Ureter (tissue), 1 donor: Measurements from ENCODE around the gene NPIPB6. TPM values are rescaled to one million over a fixed set of nuclear protein-coding genes. Genes with fewer than 3 reads are reported as not detected.

Experiments used
- DNase-seq: peaks from one replicate; pipeline ENCODE4 v3.0.0-alpha.2; 2020; ENCODE audit warnings: low spot score
- total RNA-seq: library from RNA; stranded (reverse); gene quantifications from one replicate; pipeline ENCODE4 v1.2.4, GENCODE V29; 2023
- donor health status: DM: yes; HTN: yes; CAD: no.

The NPIPB6 gene
- total RNA-seq, 1 donor from 2014 or later, result 7.2 TPM

- no peak for DNase-seq
Observed at GRCh38 chr16:28324235-28324886, 38.9 kb downstream of the NPIPB6 start.

GRCh38 chr16:28321700-28322411, 41.5 kb downstream of the NPIPB6 start:
- DNase-seq, result no peak

GRCh38 chr16:28320741-28321140, 42.6 kb downstream of the NPIPB6 start:
- no peak for DNase-seq

DNA sequence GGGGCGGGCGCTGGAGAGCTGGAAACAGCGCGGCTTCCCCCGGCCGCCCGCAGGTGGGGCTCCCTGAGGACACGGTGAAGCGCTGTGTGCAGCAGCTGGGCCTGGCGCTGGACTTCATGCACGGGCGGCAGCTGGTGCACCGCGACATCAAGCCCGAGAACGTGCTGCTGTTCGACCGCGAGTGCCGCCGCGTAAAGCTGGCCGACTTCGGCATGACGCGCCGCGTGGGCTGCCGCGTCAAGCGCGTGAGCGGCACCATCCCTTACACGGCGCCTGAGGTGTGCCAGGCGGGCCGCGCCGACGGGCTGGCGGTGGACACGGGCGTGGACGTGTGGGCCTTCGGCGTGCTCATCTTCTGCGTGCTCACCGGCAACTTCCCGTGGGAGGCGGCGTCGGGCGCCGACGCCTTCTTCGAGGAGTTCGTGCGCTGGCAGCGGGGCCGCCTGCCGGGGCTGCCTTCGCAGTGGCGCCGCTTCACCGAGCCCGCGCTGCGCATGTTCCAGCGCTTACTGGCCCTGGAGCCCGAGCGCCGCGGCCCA, 43.2 kb downstream of the NPIPB6 start:
- no peak for DNase-seq

- DNase-seq, result no peak
Observed at GRCh38 chr16:28319476-28320022, 43.8 kb downstream of the NPIPB6 start.

GRCh38 chr16:28318042-28318744, 45.1 kb downstream of the NPIPB6 start:
- no peak for DNase-seq

- DNase-seq, result no peak
Observed at GRCh38 chr16:28317040-28317880, 46.0 kb downstream of the NPIPB6 start.

DNA sequence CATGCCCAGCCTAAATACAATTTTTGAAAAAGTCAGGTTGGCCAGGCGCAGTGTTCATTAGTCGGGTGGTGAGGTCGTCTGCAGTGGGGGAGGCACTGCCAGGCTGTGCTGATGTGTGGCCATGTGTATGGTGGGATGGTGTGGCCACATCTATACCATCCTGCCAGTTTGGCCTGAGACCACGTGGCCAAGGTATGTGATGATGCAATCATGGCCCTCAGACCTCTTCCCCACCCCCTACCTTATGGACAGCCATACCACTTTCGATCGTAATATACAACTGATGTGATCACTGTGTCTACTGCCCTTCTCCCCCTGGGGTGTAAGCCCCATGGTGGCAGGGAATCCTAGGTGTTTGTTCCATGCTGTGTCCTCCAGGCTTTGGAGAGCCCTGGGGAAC, 47.3 kb downstream of the NPIPB6 start:
- no peak for DNase-seq

DNA sequence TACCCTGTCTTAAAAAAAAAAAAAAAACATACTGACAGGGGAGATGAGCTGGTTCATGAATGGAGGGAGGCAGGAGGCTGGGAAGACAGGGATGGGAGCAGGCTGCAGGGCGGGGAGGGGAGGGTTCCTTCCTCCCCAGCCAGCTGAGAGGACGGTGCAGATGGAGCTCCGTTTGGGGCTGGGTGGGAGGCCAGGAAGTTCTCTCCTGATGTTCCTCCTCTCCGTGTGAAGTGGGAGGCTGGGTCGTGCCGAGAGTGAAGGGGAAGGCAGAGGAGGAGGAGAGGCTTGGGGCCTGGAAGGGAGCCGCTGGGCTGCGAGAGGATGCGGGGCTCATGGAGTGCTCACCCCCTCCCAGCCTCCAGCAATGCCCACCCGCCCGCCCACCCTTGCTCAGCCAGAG, 49.7 kb downstream of the NPIPB6 start:
- no peak for DNase-seq

- no peak for DNase-seq
Observed at GRCh38 chr16:28312327-28312726, 51.0 kb downstream of the NPIPB6 start.

DNA sequence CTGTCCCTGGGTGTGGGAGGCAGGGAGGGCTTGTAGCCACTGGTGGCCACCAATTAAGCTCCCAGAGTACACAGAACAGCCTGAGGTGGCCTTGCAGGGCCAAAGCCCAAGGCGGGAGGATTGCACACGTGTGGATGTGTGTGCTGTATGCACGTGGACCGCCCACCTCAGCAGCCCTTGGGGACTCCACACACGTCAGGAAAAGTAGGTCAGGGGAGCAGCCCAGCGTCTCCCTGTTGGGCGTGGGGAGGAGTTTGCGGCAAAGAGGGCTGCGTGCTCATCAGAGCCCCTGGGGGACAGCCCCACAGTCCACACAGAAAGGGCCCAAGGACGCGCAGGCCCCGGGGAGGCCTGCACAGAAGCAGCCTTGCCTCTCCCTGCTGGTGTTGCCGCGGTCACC, 51.4 kb downstream of the NPIPB6 start:
- no peak for DNase-seq

GRCh38 chr16:28311413-28311812, 51.9 kb downstream of the NPIPB6 start:
- no peak for DNase-seq

GRCh38 chr16:28310796-28311195, 52.5 kb downstream of the NPIPB6 start:
- DNase-seq, result no peak

GRCh38 chr16:28309811-28310311, 53.4 kb downstream of the NPIPB6 start:
- DNase-seq, result no peak

DNA sequence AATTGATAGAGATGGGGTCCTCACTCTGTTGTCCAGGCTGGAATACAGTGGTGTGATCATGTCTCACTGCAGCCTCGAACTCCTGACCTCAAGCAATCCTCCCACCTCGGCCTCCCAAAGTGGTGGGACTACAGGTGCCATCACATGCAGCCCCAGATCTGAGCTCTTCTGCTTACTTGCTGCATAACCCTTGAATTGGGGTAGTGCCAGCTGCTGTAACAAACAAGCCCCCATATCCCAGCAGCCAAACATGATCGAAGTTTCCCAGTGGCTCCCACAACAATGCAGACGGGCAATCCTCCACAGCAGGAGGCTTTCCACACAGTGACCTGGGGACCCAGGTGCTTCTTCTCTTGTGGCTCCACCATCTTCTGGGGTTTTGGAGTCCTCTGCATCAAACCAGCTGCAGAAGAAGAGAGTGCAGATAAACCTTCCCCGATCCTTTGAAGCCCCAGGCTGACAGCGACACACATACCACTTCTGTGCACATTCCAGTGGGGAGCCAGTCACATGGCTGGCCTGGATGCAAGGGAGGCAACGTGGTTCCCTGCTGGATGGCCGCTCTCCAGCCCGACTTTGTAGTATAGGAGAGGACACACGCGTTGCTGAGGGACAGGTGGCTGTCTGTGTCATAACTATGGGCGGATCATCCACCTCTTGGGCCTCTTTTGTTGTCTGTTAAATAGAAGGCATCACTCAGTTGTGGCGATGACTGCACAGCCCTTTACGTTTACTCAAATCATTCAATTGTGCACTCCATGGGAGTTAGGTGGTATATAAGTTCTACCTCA, 54.3 kb downstream of the NPIPB6 start:
- no peak for DNase-seq

GRCh38 chr16:28307936-28308335, 55.4 kb downstream of the NPIPB6 start:
- no peak for DNase-seq

DNA sequence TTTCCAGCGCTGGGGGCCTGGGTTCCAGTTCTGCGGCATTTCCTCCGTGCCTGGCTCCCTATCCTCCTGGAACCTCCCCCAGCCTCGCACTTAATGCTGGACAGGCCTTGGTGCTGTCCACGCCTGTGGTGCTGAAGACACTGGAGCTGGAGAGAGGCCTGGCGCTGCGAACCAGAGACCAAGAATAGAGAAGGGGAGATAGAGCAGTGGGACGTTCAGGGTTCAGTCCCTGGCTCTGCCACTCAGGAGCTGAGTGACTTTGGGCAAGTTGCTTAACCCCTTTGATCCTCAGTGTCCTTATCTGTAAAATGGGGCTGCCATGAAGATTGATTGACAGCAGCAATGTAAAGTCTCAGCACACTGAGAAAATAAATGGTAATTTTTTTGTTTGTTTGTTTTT, 59.1 kb downstream of the NPIPB6 start:
- no peak for DNase-seq

- DNase-seq, result no peak
Observed at GRCh38 chr16:28303132-28303531, 60.2 kb downstream of the NPIPB6 start.

DNA sequence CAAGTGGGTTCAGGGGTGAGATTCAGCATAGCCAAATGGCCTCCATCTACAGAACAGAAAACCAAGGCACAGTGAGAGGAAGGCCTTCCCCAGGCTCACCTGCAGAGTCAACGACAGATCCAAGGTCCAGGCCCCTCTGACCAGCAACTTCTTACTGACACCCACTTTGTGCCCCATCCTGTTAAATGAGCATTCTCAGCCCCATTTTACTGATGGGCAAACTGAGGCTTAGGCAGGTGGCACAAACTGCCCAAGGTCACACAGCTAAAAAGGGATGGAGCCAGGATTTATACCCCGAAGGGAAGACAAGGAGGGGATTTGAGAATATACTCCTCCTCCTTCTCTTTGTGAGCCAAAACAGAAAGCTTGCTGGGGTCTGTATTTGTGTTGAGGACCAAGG, 61.7 kb downstream of the NPIPB6 start:
- DNase-seq, result no peak

- DNase-seq, result no peak
Observed at GRCh38 chr16:28301154-28301553, 62.2 kb downstream of the NPIPB6 start.
